Activated CD4-positive, alpha-beta T cell treated with anti-CD3 and anti-CD28 coated beads for 48 hours (primary cell): ENCODE results near the gene VNN1.
"Not testable (repeated sequence)": the region's sequence is repeated elsewhere in the genome, so short reads cannot be mapped to it uniquely, and the experiment has no call there.

ENCODE experiments used
- DNase-seq: peaks from one replicate; pipeline ENCODE4 v3.0.0-alpha.2; 2020

The VNN1 gene

GRCh38 chr6:132666118-132666517, 47.7 kb downstream of the VNN1 start:
- no peak for DNase-seq

GRCh38 chr6:132664309-132665034, 49.4 kb downstream of the VNN1 start:
- no peak for DNase-seq

GRCh38 chr6:132663661-132664060, 50.2 kb downstream of the VNN1 start:
- DNase-seq: no peak

GRCh38 chr6:132661906-132662305, 51.9 kb downstream of the VNN1 start:
- DNase-seq: no peak

DNA sequence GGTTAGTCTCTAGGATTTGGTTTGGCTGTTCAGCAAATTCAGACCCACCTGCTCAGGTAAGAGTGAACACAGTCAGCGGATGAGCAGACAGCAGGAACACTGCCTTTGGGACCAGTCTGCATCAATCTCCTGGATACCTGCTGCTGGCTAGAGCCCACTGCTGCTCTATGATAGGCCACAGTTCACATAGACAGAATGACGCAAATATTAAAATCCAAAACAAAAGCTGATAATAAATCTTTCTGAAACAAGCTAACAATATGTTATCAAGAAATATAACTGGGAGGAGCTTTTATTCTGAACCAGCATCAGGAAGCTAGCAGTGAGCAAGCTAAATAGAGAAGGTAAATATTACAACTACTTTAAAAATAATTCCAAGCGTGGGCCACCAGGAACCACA, 54.8 kb downstream of the VNN1 start, which contains the start of gene TAAR1:
TSS of gene TAAR1 (minus strand) at position 101 of the 400 bp plus-strand sequence. CDS start 13,179 bp downstream, outside the sequence.
- DNase-seq: no peak

DNA sequence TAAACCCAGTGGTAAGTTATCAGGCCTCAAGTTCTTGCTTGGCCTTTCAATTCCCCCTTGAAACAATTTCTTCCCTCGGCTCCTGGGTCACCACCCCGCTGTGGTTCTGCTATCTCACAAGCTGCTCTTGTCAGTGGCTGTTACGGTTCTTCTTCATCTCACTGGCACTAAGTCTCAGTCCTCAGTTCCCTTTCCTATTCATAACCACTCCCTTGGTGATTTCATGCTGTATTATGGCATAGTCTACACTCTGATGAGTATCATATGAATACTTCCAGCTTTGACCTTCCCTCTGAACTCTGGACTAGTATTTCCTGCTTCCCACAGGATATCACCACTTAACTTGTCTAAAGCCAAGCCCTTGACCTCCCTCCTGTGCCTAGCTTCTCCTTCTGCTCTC, 62.8 kb downstream of the VNN1 start:
- no peak for DNase-seq

- no peak for DNase-seq
Measured at GRCh38 chr6:132650429-132650828, 63.4 kb downstream of the VNN1 start.

DNA sequence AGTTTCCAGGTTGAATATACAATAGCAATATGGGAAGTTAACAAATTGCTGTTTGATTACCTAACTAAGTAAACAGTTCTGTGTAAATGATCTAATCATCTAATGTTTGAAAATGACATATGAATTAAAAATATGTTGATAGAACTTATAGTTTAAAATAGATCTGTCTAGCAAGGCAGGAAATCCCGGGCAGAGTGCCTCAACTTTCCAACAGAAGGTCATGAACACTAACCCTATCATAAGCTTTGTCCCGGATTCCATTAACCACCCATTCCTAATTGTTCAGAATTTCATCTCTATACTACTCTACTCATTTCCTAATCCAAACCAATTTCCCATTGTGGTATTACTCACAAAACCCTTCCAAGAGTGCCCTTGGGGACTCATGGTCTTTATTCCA, 65.0 kb downstream of the VNN1 start:
- DNase-seq: no peak

GRCh38 chr6:132648356-132648755, 65.5 kb downstream of the VNN1 start:
- no peak for DNase-seq

DNA sequence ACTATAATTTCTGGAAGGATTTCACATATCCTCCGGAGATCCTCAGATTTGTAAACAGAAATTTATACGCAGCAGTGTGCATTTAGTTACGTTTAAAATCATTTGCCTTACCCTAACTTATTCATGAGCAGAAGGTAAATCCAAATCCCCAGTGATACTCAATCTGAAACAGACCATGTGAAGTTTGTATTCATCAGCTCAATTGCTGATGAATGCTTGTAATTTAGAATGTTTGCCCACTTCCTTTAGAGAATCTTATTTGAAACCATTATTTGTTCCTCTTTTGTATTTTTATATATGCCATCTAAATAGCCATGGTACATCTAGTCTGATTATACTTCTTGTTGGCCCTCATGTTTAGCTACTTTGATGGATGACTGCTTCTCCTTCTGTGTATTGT, 70.3 kb downstream of the VNN1 start:
- no peak for DNase-seq

DNA sequence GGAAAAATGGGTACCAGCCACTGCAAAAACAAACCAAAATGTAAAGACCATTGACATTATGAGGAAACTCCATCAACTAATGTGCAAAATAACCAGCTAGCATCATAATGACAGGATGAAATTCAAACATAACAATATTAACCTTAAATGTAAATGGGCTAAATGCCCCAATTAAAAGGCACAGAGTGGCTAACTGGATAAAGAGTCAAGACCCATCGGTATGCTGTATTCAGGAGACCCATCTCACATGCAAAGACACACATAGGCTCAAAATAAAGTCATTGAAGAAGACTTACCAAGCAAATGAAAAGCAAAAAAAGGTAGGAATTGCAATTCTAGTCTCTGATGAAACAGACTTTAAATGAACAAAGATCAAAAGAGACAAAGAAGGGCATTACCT, 76.7 kb downstream of the VNN1 start:
- not testable (repeated sequence) for DNase-seq

GRCh38 chr6:132635906-132636305, 77.9 kb downstream of the VNN1 start:
- not testable (repeated sequence) for DNase-seq

GRCh38 chr6:132635288-132635687, 78.6 kb downstream of the VNN1 start:
- not testable (repeated sequence) for DNase-seq

DNA sequence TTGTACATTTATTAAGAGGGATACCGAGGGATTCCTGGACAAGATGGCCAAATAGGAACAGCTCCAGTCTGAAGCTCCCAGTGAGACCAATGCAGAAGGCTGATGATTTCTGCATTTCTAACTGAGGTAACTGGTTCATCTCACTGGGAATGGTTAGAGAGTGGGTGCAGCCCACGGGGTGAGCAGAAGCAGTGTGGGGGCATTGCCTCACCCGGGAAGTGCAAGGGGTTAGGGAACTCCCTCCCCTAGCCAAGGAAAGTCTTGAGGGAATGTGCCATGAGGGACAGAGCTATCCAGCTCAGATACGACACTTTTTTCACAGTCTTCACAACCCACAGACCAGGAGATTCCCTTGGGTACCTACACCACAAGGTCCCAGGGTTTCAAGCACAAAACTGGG, 79.1 kb downstream of the VNN1 start:
- DNase-seq: no peak

GRCh38 chr6:132633362-132633761, 80.5 kb downstream of the VNN1 start:
- no peak for DNase-seq
